ENCODE data around the gene DHX16.

The DHX16 gene

GRCh38 chr6:30686009-30686907 lies 13.5 kb upstream of the DHX16 start, which contains the start of gene PPP1R18:
TSS of gene PPP1R18 (minus strand) at chr6:30686645. CDS start at chr6:30686018, 627 bp downstream.
- Histone ChIP-seq H3K9me3 (ENCODE audit: control insufficient read depth, low read length) (no peaks in the 10 kb centered on the region), H3K4me1 (ENCODE audit: control insufficient read depth, insufficient read depth, low read length) (peaks cover 56% of the 10 kb centered on the region), H3K36me3 (ENCODE audit: control insufficient read depth, insufficient read depth, low read length) (no peaks in the 10 kb centered on the region), H3K27ac (ENCODE audit: insufficient read depth, low read depth, low read length, poor library complexity, severe bottlenecking) (peak within 1 kb of the TSS; percentile 94), H3K4me3 (ENCODE audit: insufficient read depth, low read depth, low read length) (peak within 1 kb of the TSS; percentile 69), H3K27me3 (ENCODE audit: control insufficient read depth, insufficient read depth, low read length, poor library complexity, severe bottlenecking) (no peaks in the 10 kb centered on the region)
- 1 to 2% methylated on average over 40 to 41 of the region's 41 CpGs for WGBS, 2 experiments

GRCh38 chr6:30685157-30686008 lies 12.6 kb upstream of the DHX16 start:
- Histone ChIP-seq H3K4me1 (ENCODE audit: control insufficient read depth, insufficient read depth, low read length) (peaks cover 57% of the 10 kb centered on the region), H3K27ac (ENCODE audit: insufficient read depth, low read depth, low read length, poor library complexity, severe bottlenecking) (no peak overlapping the region), H3K36me3 (ENCODE audit: control insufficient read depth, insufficient read depth, low read length) (no peaks in the 10 kb centered on the region), H3K4me3 (ENCODE audit: insufficient read depth, low read depth, low read length) (peak overlapping the region; percentile 69), H3K27me3 (ENCODE audit: control insufficient read depth, insufficient read depth, low read length, poor library complexity, severe bottlenecking) (no peaks in the 10 kb centered on the region), H3K9me3 (ENCODE audit: control insufficient read depth, low read length) (no peaks in the 10 kb centered on the region)
- WGBS, 2 experiments: 59 to 60% methylated on average over 29 of the region's 29 CpGs

DNA sequence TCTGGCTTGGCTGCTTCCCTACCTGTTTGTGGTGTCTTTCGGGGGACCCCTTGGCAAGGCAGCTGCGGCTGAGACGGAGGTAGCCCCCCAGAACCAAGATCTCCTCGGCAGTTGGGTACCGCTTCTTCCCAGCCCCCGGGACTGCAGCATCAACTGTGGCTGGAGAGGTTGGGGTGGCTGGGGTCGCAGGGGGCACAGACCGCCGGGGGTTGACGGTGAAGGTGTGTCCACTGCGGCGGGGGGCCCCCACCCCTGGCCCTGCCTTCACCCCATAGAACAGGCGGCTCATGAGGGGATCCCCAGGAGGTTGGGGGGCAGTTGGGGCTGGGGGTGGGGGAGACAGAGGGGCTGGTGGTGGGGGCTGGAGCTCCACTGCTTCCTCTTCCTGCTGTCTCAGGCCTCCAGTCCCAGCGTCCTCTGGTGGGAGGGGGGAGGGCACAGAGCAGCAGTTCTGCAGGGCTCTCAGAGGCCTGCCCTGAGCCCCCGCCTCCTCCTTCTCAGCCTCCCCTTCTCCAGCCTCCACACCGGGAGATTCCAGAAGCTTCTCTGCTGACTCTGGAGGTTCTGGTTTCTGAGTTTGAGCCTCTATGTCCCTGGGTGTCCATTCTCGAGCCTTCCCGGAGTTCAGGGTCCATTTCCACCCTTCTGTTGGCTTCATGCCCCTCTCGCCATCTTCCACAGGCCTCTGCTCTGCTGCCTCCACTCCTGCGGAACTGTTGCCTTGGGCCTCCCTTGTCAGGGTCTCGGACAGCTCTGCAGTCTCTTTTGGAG lies 11.8 kb upstream of the DHX16 start:
- Histone ChIP-seq H3K27ac (ENCODE audit: insufficient read depth, low read depth, low read length, poor library complexity, severe bottlenecking) (no peak overlapping the region), H3K9me3 (ENCODE audit: control insufficient read depth, low read length) (no peaks in the 10 kb centered on the region), H3K36me3 (ENCODE audit: control insufficient read depth, insufficient read depth, low read length) (no peaks in the 10 kb centered on the region), H3K27me3 (ENCODE audit: control insufficient read depth, insufficient read depth, low read length, poor library complexity, severe bottlenecking) (no peaks in the 10 kb centered on the region), H3K4me1 (ENCODE audit: control insufficient read depth, insufficient read depth, low read length) (peaks cover 59% of the 10 kb centered on the region), H3K4me3 (ENCODE audit: insufficient read depth, low read depth, low read length) (peak overlapping the region; percentile 40)
- WGBS, 2 experiments: 74 to 81% methylated on average over 18 to 20 of the region's 21 CpGs

DNA sequence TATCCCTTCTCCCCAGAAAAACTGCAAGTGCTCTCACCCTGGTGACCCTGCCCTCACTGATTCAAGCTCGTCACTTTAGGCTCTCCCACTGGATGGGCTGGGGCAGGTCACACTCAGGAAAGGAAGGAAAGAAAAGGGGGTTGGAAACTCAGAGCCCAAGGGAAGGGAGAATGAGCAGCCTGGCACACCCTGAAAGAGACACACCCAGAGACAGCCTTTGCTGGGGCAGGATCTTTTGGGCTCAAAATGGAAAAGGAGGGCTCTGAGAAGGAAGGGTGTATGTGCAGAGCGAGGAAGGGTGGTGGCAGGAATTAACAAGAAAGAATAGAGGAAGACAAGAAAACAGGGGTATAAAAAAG lies 11.2 kb upstream of the DHX16 start:
- WGBS, 2 experiments: 47 to 53% methylated on average over 2 of the region's 2 CpGs
- Histone ChIP-seq H3K27me3 (ENCODE audit: control insufficient read depth, insufficient read depth, low read length, poor library complexity, severe bottlenecking) (no peaks in the 10 kb centered on the region), H3K4me3 (ENCODE audit: insufficient read depth, low read depth, low read length) (peak overlapping the region; percentile 40), H3K4me1 (ENCODE audit: control insufficient read depth, insufficient read depth, low read length) (peaks cover 57% of the 10 kb centered on the region), H3K36me3 (ENCODE audit: control insufficient read depth, insufficient read depth, low read length) (no peaks in the 10 kb centered on the region), H3K27ac (ENCODE audit: insufficient read depth, low read depth, low read length, poor library complexity, severe bottlenecking) (no peak overlapping the region), H3K9me3 (ENCODE audit: control insufficient read depth, low read length) (no peaks in the 10 kb centered on the region)

DNA sequence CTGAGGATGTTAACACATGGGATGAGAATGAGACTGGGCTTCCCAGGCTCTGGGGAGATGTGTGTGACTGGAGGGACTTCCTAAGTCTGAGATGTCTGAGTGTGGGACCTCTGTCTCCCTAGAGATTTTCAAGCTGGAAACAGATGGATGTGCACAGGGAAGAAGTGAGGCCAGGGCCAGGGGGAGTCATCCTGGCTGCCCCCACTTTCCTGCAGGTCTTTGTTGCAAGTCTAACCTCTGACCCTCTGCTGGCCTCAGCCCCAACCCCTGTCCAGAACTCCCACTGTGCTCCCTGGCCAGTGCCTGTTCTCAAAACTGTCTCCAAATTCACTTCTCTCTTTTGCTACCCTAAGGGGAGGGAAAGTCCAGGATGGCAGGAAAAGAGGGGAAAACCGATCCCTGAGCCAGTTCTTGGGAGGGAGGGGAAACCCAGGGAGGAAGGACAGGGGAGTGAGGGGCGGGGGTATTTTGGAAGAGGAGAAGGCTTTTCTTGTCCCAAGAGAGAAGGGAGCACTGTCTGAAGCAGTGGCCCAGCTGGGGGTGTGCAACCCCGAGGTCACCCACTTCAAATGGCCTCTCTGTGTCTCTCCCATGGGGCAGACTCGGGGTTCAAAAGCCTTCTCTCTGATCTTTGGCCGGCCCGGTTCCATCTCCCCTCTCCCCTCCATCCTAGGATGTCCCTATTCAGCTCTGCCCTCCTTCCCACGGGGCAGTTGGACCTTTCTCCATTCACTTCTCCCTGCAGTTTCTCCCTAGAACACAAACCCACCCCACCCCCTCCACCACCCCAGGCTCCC lies 10.6 kb upstream of the DHX16 start:
- H3K4me1 ChIP-seq (ENCODE audit: control insufficient read depth, insufficient read depth, low read length): peaks cover 54% of the 10 kb centered on the region
- H3K36me3 ChIP-seq (ENCODE audit: control insufficient read depth, insufficient read depth, low read length): no peaks in the 10 kb centered on the region

DNA sequence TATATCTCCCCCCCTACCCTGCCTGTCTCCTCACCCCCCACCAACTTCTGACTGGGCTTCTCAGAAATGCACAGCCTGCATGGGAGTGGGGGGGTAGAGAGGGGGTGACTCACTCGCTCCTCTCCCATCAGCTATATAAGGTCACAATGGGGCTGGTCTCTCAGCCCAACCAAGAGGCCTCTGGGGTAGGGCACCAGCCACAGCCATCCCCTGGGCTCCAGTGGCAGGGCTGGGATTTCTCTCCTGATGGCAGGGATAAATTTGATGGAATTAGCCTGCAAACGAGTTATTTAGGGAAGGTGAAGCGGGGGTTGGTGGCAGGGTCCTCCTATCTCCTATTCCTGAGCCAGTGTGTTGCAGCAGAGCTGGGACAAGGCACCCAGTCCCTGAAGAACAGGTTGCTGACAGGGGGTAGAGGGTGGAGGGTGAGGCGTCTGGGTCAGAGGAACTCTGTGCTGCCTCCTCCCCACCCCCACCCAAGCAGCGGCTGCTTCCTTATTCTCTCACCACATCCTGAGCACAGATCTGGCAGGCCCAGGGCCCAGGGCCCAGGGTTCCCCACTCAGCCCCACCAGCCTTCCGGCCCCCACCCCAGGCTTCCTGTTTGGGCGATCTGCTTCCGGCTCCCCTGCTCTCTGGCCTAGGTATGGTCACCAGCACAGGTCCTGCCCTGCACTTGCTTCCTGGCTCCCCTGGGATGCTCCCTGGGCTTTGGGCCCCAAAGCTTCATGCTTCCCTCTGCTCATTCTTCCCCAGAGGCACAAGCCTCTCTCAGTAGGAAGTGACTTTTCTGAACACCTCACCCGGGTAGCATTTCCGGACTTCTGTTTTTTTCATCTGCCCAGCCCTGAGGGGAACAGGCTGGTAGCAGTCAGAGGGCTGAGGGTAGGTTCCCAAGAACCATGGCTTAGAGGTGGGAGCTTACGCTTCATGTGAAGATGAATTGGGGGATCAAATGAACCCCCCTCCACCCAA lies 9.6 kb upstream of the DHX16 start:
- no peaks in the 10 kb centered on the region for H3K27me3 ChIP-seq (ENCODE audit: control insufficient read depth, insufficient read depth, low read length, poor library complexity, severe bottlenecking)
- peak overlapping the region; percentile 40 for H3K4me3 ChIP-seq (ENCODE audit: insufficient read depth, low read depth, low read length)
- H3K27ac ChIP-seq (ENCODE audit: insufficient read depth, low read depth, low read length, poor library complexity, severe bottlenecking): peak overlapping the region; percentile 70
- no peaks in the 10 kb centered on the region for H3K9me3 ChIP-seq (ENCODE audit: control insufficient read depth, low read length)
- 40% methylated on average over 11 of the region's 11 CpGs for WGBS, 2 experiments
- H3K4me1 ChIP-seq (ENCODE audit: control insufficient read depth, insufficient read depth, low read length): peaks cover 47% of the 10 kb centered on the region
- no peaks in the 10 kb centered on the region for H3K36me3 ChIP-seq (ENCODE audit: control insufficient read depth, insufficient read depth, low read length)

More for the DNA sequence above, 10.6 kb upstream of the DHX16 start:
- WGBS, 2 experiments: 25 to 31% methylated on average over 7 of the region's 7 CpGs
- H3K27ac ChIP-seq (ENCODE audit: insufficient read depth, low read depth, low read length, poor library complexity, severe bottlenecking): no peak overlapping the region
- no peaks in the 10 kb centered on the region for H3K27me3 ChIP-seq (ENCODE audit: control insufficient read depth, insufficient read depth, low read length, poor library complexity, severe bottlenecking)
- H3K4me3 ChIP-seq (ENCODE audit: insufficient read depth, low read depth, low read length): peak overlapping the region; percentile 40
- H3K9me3 ChIP-seq (ENCODE audit: control insufficient read depth, low read length): no peaks in the 10 kb centered on the region

- H3K36me3 ChIP-seq (ENCODE audit: control insufficient read depth, insufficient read depth, low read length): peaks cover 3% of the 10 kb centered on the region
- no peak overlapping the region for H3K27ac ChIP-seq (ENCODE audit: insufficient read depth, low read depth, low read length, poor library complexity, severe bottlenecking)
- no peak overlapping the region for H3K4me3 ChIP-seq (ENCODE audit: insufficient read depth, low read depth, low read length)
- no peaks in the 10 kb centered on the region for H3K27me3 ChIP-seq (ENCODE audit: control insufficient read depth, insufficient read depth, low read length, poor library complexity, severe bottlenecking)
- H3K4me1 ChIP-seq (ENCODE audit: control insufficient read depth, insufficient read depth, low read length): peaks cover 47% of the 10 kb centered on the region
- WGBS, 2 experiments: 81 to 88% methylated on average over 4 of the region's 4 CpGs
- H3K9me3 ChIP-seq (ENCODE audit: control insufficient read depth, low read length): no peaks in the 10 kb centered on the region
Observed at GRCh38 chr6:30681766-30682142, 8.9 kb upstream of the DHX16 start.

GRCh38 chr6:30679765-30680535 lies 7.1 kb upstream of the DHX16 start:
- H3K4me3 ChIP-seq (ENCODE audit: insufficient read depth, low read depth, low read length): peak overlapping the region; percentile 9
- H3K36me3 ChIP-seq (ENCODE audit: control insufficient read depth, insufficient read depth, low read length): peaks cover 8% of the 10 kb centered on the region
- peaks cover 41% of the 10 kb centered on the region for H3K4me1 ChIP-seq (ENCODE audit: control insufficient read depth, insufficient read depth, low read length)
- H3K27ac ChIP-seq (ENCODE audit: insufficient read depth, low read depth, low read length, poor library complexity, severe bottlenecking): peak overlapping the region; percentile 2
- no peaks in the 10 kb centered on the region for H3K9me3 ChIP-seq (ENCODE audit: control insufficient read depth, low read length)
- no peaks in the 10 kb centered on the region for H3K27me3 ChIP-seq (ENCODE audit: control insufficient read depth, insufficient read depth, low read length, poor library complexity, severe bottlenecking)
- 69 to 75% methylated on average over 7 of the region's 7 CpGs for WGBS, 2 experiments

All from ectodermal cell (in vitro differentiated cells).